Measurements from ENCODE around the gene NFASC.

DNA sequence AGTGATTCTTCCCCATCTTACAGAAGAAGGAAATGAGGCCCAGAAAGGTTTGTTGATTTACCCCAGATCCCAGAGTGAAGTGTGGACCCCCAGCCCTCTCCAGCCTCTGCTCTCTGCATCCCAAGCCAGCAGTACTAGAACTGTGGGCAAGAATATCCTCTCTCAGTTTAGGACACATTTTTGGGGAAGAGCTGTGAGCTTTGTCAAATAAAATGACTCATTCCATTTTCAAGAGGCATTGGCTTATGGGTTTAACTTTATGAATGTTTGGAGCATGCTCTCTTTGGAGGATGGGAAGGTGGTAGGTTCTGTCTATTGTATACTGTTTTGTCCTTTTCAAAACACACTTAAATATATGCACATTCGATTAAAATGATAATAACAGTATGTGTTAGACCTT, 101.8 kb downstream of the NFASC start:
- TF ChIP-seq POLR2AphosphoS5 (IDR thresholded peaks at IDR 0.05; ENCODE audit: low read depth, low read length) = no peak
- no peak for TF ChIP-seq TAF1 (IDR thresholded peaks at IDR 0.05; ENCODE audit: borderline replicate concordance, insufficient read depth, low read length)
- TF ChIP-seq SIN3A (IDR thresholded peaks at IDR 0.05; ENCODE audit: borderline replicate concordance, insufficient read depth, low read length) = no peak
